ENCODE results near the gene CCDC81.

DNA sequence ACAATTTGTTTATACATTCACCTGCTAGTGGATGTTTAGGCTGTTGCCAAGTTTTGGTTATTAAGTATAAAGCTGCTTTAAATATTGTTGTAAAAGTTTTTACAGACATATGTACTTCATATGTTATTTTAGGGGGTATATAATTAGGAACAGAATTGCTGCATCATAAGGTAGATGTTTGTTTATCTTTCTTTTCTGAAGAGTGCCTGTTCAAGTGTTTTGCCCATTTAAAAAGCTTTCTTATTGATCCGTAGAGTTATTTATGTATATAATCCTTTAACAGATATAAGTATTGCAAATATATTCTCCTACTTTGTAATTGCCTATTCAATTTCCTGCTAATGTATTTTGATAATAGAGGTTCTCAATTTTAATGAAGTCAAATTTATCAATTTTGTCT is 11.3 kb upstream of the CCDC81 start:
- TF ChIP-seq EZH2 (IDR thresholded peaks at IDR 0.05; ENCODE audit: low read length) = no peak
- TF ChIP-seq, protein P1, sequence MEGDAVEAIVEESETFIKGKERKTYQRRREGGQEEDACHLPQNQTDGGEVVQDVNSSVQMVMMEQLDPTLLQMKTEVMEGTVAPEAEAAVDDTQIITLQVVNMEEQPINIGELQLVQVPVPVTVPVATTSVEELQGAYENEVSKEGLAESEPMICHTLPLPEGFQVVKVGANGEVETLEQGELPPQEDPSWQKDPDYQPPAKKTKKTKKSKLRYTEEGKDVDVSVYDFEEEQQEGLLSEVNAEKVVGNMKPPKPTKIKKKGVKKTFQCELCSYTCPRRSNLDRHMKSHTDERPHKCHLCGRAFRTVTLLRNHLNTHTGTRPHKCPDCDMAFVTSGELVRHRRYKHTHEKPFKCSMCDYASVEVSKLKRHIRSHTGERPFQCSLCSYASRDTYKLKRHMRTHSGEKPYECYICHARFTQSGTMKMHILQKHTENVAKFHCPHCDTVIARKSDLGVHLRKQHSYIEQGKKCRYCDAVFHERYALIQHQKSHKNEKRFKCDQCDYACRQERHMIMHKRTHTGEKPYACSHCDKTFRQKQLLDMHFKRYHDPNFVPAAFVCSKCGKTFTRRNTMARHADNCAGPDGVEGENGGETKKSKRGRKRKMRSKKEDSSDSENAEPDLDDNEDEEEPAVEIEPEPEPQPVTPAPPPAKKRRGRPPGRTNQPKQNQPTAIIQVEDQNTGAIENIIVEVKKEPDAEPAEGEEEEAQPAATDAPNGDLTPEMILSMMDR (optimal IDR thresholded peaks at IDR 0.05 in 1 of 3, IDR thresholded peaks at IDR 0.05 in 1 of 3, conservative IDR thresholded peaks at IDR 0.05 in 1 of 3; ENCODE audit: extremely low read depth in 1 of 3, insufficient read depth in 2 of 3, low read length in 3 of 3) = no peak
